OCI-LY3 (cell line): ENCODE results near the gene POLQ.

ENCODE experiments used
- H2AFZ ChIP-seq: fragments of 200-600, 300-600 bp; shearing (Covaris generic); 2 replicates; pipeline ENCODE4 v1.6.0; 2014; ENCODE audit warnings: antibody characterized with exemption, low read depth, low read length
- H3K27ac ChIP-seq: fragments of 200-600, 300-600 bp; sonication (generic); 2 replicates; pipeline ENCODE4 v1.5.1; 2014; ENCODE audit warnings: mild to moderate bottlenecking, low read length, moderate library complexity, mixed read lengths
- H3K27me3 ChIP-seq: fragments of 200-600, 300-600 bp; sonication (generic); 2 replicates; pipeline ENCODE4 v1.6.1; 2014; ENCODE audit warnings: low read depth, low read length, mixed read lengths
- H3K36me3 ChIP-seq: fragments of 200-600, 300-600 bp; sonication (generic); replicated peaks from 2 replicates; pipeline ENCODE3; 2014; ENCODE audit warnings: low read depth, low read length, mixed read lengths
- H3K4me1 ChIP-seq: fragments of 300-600, 200-600 bp; sonication (generic); 2 replicates; pipeline ENCODE4 v1.6.1; 2014; ENCODE audit warnings: low read length, mixed read lengths
- H3K4me2 ChIP-seq: fragments of 200-600, 300-600 bp; sonication (generic); 2 replicates; pipeline ENCODE4 v1.6.1; 2014; ENCODE audit warnings: low read length, mixed read lengths
- H3K4me3 ChIP-seq: fragments of 300-600, 200-600 bp; sonication (generic); 2 replicates; pipeline ENCODE4 v1.5.1; 2014; ENCODE audit warnings: antibody characterized with exemption, mild to moderate bottlenecking, low read length, moderate library complexity
- H3K79me2 ChIP-seq: fragments of 300-600, 200-600 bp; shearing (Covaris generic); 2 replicates; pipeline ENCODE4 v1.6.1; 2014; ENCODE audit warnings: mild to moderate bottlenecking, low read length, mixed read lengths
- H3K9ac ChIP-seq: fragments of 300-600, 200-600 bp; shearing (Covaris generic); 2 replicates; pipeline ENCODE4 v1.6.0; 2014; ENCODE audit warnings: mild to moderate bottlenecking, low read length, moderate library complexity
- H3K9me3 ChIP-seq: fragments of 200-600, 300-600 bp; shearing (Covaris generic); 2 replicates; pipeline ENCODE4 v1.6.1; 2014; ENCODE audit warnings: low read length, mixed read lengths; ENCODE audit not compliant: insufficient read depth
- H4K20me1 ChIP-seq: fragments of 200-600, 300-600 bp; sonication (generic); 2 replicates; pipeline ENCODE4 v1.6.1; 2016; ENCODE audit warnings: low read length, mixed read lengths; ENCODE audit not compliant: insufficient read depth
- EZH2phosphoT487 ChIP-seq: fragments of 200-600 bp; shearing (Covaris generic); IDR thresholded peaks from 2 replicates; pipeline ENCODE4 v1.6.1; 2018; ENCODE audit warnings: antibody characterized with exemption, mixed run types, low read depth
- TF ChIP-seq, protein P1 (sequence below): fragments of 200-600, 300-600 bp; sonication (generic); IDR thresholded peaks from 2 replicates; pipeline ENCODE4 v1.5.1; 2014; ENCODE audit warnings: antibody characterized with exemption, low read length, low read depth

POLQ gene

GRCh38 chr3:121584418-121584817 is 38.6 kb upstream of the POLQ start:
- Histone ChIP-seq H3K9ac (no peak overlapping the region), H2AFZ (no peak overlapping the region), H3K79me2 (no peaks in the 10 kb centered on the region), H3K4me1 (no peaks in the 10 kb centered on the region), H3K27ac (no peak overlapping the region), H4K20me1 (no peaks in the 10 kb centered on the region), H3K36me3 (no peaks in the 10 kb centered on the region), H3K27me3 (no peaks in the 10 kb centered on the region), H3K4me2 (no peak overlapping the region), H3K9me3 (no peaks in the 10 kb centered on the region), H3K4me3 (no peak overlapping the region)
- no peak for TF ChIP-seq EZH2phosphoT487
- TF ChIP-seq, protein P1, sequence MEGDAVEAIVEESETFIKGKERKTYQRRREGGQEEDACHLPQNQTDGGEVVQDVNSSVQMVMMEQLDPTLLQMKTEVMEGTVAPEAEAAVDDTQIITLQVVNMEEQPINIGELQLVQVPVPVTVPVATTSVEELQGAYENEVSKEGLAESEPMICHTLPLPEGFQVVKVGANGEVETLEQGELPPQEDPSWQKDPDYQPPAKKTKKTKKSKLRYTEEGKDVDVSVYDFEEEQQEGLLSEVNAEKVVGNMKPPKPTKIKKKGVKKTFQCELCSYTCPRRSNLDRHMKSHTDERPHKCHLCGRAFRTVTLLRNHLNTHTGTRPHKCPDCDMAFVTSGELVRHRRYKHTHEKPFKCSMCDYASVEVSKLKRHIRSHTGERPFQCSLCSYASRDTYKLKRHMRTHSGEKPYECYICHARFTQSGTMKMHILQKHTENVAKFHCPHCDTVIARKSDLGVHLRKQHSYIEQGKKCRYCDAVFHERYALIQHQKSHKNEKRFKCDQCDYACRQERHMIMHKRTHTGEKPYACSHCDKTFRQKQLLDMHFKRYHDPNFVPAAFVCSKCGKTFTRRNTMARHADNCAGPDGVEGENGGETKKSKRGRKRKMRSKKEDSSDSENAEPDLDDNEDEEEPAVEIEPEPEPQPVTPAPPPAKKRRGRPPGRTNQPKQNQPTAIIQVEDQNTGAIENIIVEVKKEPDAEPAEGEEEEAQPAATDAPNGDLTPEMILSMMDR = no peak

GRCh38 chr3:121581691-121582090 is 35.9 kb upstream of the POLQ start:
- no peak for TF ChIP-seq EZH2phosphoT487
- TF ChIP-seq, protein P1 = no peak
- H3K79me2 ChIP-seq = no peaks in the 10 kb centered on the region
- no peaks in the 10 kb centered on the region for H4K20me1 ChIP-seq
- H3K4me3 ChIP-seq = no peak overlapping the region
- H3K27me3 ChIP-seq = no peaks in the 10 kb centered on the region
- no peak overlapping the region for H3K27ac ChIP-seq
- no peak overlapping the region for H2AFZ ChIP-seq
- no peaks in the 10 kb centered on the region for H3K9me3 ChIP-seq
- H3K4me2 ChIP-seq = no peak overlapping the region
- H3K4me1 ChIP-seq = no peaks in the 10 kb centered on the region
- H3K9ac ChIP-seq = no peak overlapping the region
- no peaks in the 10 kb centered on the region for H3K36me3 ChIP-seq

DNA sequence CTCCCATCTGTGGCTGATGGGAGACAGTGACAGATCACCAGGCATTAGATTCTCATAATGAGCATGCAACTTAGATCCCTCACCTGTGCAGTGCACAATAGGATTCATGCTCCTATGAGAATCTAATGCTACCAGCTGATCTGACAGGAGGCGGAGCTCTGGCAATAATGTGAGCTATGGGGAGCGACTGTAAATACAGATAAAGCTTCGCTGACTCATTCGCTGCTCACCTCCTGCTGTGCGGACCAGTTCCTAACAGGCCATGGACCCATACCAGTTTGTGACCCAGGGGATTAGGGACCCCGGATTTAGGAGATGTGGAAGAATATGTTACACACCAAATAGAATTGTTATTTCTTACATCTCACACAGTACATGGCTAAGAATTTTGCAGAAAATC is 28.7 kb upstream of the POLQ start:
- Histone ChIP-seq H3K36me3 (no peaks in the 10 kb centered on the region), H3K79me2 (no peaks in the 10 kb centered on the region)
- TF ChIP-seq EZH2phosphoT487 = no peak
- TF ChIP-seq, protein P1 = no peak

DNA sequence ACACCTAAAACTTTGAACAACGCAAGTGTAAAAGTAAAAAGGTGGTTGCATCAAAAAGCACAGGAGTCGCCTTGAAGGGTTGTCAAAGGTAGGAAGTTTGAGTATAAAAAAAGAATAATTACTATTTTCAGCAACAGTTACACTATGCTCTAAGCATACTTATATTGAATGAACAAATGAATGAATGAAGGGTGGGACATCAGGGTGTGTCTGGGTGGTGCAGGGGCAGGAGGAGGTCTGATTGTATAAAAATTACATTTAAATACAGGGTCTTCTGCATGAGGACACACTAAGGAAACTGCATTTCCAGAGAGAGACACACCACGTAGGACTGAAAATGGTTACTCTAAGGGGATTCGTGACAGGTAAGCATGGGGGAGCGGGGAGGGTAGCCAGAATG is 21.9 kb upstream of the POLQ start, which contains the start of gene ARGFX:
Gene ARGFX (plus strand): TSS at position 301 of the 400 bp plus-strand sequence. CDS start 2,765 bp downstream, outside the sequence.
- Histone ChIP-seq H2AFZ (no peak within 1 kb of the TSS), H3K27ac (no peak within 1 kb of the TSS), H3K9me3 (no peaks in the 10 kb centered on the region), H3K79me2 (no peaks in the 10 kb centered on the region), H3K4me1 (no peaks in the 10 kb centered on the region), H4K20me1 (no peaks in the 10 kb centered on the region), H3K36me3 (no peaks in the 10 kb centered on the region), H3K27me3 (no peaks in the 10 kb centered on the region), H3K4me3 (no peak within 1 kb of the TSS), H3K4me2 (no peak within 1 kb of the TSS), H3K9ac (no peak within 1 kb of the TSS)
- TF ChIP-seq EZH2phosphoT487 = no peak
- TF ChIP-seq, protein P1 = no peak

More for the DNA sequence above, 28.7 kb upstream of the POLQ start:
- no peak overlapping the region for H3K4me2 ChIP-seq
- no peaks in the 10 kb centered on the region for H3K4me1 ChIP-seq
- H3K9me3 ChIP-seq = no peaks in the 10 kb centered on the region
- H3K27ac ChIP-seq = no peak overlapping the region
- no peak overlapping the region for H3K4me3 ChIP-seq
- H3K27me3 ChIP-seq = no peaks in the 10 kb centered on the region
- H4K20me1 ChIP-seq = no peaks in the 10 kb centered on the region
- no peak overlapping the region for H3K9ac ChIP-seq
- H2AFZ ChIP-seq = no peak overlapping the region
